ENCODE data around the gene SMARCAD1.

DNA sequence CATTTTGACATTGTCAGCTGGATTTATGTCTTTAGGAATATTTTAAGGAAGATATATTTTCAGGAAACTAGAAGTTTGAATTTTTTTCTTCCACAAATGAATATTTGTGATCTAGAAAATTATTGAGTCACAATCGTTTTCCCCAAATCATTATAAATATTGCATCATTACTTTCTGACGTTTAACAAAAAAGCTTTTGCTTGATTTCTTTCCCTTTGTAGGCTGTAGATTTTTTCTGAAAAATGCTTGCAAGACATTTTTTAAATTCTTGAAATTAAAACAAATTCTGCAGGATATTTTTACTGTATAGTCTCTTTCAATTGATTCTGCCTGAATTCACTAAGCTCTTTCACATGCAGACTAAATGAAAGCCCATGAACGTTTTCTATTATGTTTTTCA, 4.9 kb upstream of the SMARCAD1 start:
- TF ChIP-seq EZH2 (IDR thresholded peaks at IDR 0.05; ENCODE audit: low read length, unreplicated experiment) (no peak), CTCF (conservative IDR thresholded peaks at IDR 0.05; ENCODE audit: low read depth, low read length) (no peak), EZH2phosphoT487 (IDR thresholded peaks at IDR 0.05; ENCODE audit: borderline replicate concordance, low read length) (no peak)
